Epidermal melanocyte (primary cell): ENCODE data around the gene UCN.
"Not testable (repeated sequence)": the region's sequence is repeated elsewhere in the genome, so short reads cannot be mapped to it uniquely, and the experiment has no call there.

Source experiments
- DNase-seq: peaks from one replicate; pipeline ENCODE4 v3.0.0; 2011; ENCODE audit warnings: low spot score; ENCODE audit not compliant: insufficient read length

UCN gene

GRCh38 chr2:27308359-27308881, at the start of gene UCN:
Gene UCN (minus strand): TSS chr2:27308445. CDS start chr2:27307895, 550 bp downstream.
- no peak for DNase-seq

- DNase-seq, result peak; percentile 89
These were observed 48.3 kb upstream of the UCN start, which contains the start of gene GTF3C2 for GRCh38 chr2:27356382-27357181. Gene GTF3C2 (minus strand): TSS chr2:27356764. CDS start chr2:27343554, 13,210 bp downstream.

GRCh38 chr2:27356056-27356381, 47.8 kb upstream of the UCN start:
- no peak for DNase-seq

GRCh38 chr2:27354597-27354927, 46.3 kb upstream of the UCN start:
- DNase-seq, result no peak

GRCh38 chr2:27353762-27354596, 45.7 kb upstream of the UCN start:
- DNase-seq, result no peak

GRCh38 chr2:27353386-27353761, 45.1 kb upstream of the UCN start:
- DNase-seq, result not testable (repeated sequence)

GRCh38 chr2:27351802-27352598, 43.8 kb upstream of the UCN start:
- DNase-seq, result no peak

GRCh38 chr2:27350106-27350693, 42.0 kb upstream of the UCN start:
- no peak for DNase-seq

- DNase-seq, result no peak
These were observed 39.4 kb upstream of the UCN start for GRCh38 chr2:27347641-27348040.

GRCh38 chr2:27336173-27336572, 27.9 kb upstream of the UCN start:
- DNase-seq, result no peak

GRCh38 chr2:27335311-27335710, 27.1 kb upstream of the UCN start:
- no peak for DNase-seq

- no peak for DNase-seq
These were observed 16.5 kb upstream of the UCN start for GRCh38 chr2:27324720-27325119.

GRCh38 chr2:27323596-27324285, 15.5 kb upstream of the UCN start:
- DNase-seq, result no peak

- DNase-seq, result peak; percentile 99
These were observed 14.7 kb upstream of the UCN start, which contains the start of gene MPV17 for GRCh38 chr2:27322766-27323595. Gene MPV17 (minus strand): TSS chr2:27323097. CDS start chr2:27322517, 580 bp downstream.

GRCh38 chr2:27322301-27322765, 14.1 kb upstream of the UCN start:
- no peak for DNase-seq

GRCh38 chr2:27320958-27321543, 12.8 kb upstream of the UCN start:
- DNase-seq, result peak; percentile 32

GRCh38 chr2:27319839-27320238, 11.6 kb upstream of the UCN start:
- not testable (repeated sequence) for DNase-seq

GRCh38 chr2:27316655-27317412, 8.6 kb upstream of the UCN start:
- DNase-seq, result no peak
